GM04504 (cell line): Measurements from ENCODE around the gene ECI1.

Experiments used
- DNase-seq: peaks from one replicate; pipeline ENCODE4 v3.0.0-alpha.2; 2012; ENCODE audit warnings: low read depth

The ECI1 gene

DNA sequence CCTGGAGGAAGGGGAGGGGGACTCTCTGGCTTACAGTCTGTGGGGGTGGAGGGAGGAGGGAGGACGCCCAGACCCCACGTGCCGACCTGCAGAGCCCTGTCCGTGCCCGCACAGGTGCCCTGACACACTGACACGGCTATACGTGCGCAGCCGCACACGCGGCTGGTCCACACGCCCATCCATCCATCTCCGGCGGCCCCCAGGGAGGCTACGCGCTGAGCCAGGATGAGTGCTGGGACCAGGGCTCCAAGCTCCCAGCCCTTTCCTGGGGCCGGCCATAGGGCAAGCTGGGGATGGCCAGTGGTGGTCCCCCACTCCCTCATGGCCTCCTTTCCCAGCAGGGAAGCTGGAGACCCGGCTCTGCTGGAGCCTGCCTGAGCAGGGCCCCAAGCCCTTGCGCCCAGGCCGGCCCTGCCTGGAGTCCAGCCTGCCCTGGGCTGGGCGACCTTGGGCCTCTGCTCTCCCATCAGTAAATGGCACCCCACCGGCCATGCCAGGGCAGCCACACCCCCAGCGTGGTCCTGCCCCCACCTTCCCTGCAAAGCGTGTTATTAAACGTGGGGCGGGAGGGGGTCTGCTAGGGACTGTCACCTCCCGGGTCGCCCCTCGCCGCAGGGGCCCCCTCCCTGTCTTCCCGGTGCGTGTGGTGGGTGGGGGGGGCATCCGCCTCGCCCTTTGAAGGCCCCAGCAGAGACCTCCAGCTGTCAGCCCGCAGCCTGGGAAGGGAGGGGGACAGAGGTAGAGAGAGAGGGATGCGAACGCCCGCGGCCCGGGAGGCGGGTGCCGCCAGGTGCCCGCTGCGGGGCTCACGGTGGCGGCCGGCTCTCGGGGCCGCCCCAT is 55.8 kb downstream of the ECI1 start:
- DNase-seq: no peak

DNA sequence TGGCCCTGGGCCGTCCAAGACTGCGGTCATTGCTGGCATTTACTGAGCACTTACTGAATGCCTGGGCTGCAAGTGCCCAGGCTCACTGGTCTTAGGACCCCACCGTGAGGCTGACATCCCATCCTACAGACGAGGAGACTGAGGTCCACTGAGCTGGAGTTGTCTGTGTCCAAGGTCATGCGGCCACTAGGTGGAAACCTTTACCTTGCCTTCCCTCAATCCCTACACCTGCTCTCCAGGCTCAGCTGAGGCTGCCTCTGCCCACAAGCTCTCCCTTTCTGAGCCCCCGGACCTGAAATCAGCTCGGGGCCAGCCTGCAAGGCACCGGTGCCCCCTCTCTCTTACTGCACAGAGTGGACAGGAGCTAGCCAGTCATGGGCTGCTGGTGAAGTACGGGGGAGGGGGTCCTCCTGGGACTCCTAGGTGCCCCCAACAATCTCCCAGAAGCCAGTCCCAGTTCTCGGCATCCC is 56.5 kb downstream of the ECI1 start:
- no peak for DNase-seq

DNA sequence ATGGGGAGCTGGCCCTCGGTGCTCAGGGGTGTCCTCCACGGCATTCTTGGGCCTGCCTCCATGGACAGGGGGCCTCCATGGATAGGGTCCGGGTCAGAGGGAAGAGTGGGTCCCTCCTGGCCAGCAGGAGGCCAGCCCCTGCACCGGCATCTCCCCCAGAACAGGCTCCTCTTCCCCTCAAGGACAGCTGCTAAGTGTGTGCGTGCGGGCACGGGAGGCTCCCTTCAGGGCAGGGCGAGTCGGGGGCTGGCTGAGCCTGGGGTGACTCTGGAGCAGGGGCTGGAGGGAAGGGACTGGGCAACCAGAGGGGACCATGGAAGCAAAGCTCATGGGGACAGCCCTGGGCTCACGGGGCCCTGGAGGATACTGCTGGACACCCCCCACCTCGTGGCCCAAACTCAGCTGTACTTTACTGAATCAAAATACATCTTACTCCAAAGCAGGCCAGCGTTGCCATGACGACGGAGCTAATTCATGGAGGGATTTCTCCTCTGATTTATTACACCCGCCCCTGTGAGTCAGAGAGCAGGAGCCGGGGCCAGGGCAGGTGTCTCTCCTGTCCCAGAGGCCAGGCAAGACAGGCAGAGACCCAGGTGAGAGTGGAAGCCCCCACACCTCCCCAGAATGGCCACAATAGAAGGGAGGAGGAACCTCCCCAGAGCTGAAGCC is 57.1 kb downstream of the ECI1 start:
- DNase-seq: no peak

DNA sequence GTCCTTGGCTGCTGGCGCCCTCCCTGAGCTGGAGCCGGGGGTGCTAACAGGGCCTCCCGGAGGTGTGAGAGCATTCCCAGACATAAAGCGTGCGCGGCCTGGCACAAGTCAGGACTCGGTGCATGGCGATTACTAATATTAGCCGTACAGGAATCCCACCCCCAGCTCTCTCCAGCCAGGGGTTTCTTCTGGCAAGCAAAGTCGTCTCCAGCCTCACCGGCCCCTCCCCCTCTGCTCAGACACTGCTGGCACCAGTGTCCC is 60.0 kb downstream of the ECI1 start:
- DNase-seq: no peak

DNA sequence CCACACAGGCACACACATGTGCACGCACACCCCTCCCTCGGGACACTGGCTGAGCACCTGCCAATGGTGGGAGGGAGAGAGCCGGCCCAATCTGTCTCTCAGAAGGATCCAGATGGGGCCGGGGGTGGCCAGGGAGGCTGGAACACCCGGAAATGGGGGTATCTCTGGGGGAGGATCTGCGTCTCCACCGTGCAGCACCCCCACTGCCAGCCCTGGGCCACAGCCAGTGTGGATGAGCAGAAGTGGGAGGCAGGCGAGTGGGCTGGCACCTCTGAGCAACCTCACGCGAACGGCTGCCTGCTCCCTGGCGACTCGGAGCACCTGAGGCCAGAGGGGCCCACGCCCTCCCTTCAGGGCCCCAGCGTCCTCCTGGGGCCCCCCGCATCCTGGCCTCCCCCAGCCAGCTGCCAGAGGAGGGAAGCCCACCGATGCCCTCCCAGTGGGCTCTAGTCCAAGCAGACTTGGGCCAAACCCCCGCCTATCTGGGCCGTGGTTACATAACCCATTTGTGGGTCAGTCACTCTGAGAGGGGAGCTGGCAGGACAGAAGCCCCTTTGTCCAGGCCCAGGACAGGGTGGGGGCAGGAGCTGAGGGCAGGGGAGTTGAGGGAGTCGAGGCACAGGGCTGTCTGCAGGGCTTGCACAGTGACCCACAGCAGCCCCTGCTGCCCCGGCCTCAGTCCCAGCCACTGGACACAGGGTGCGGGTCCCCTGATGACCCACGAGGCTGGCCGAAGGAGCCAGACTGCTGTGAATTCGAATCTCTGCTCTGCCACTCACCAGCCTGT is 60.5 kb downstream of the ECI1 start:
- DNase-seq: no peak

DNA sequence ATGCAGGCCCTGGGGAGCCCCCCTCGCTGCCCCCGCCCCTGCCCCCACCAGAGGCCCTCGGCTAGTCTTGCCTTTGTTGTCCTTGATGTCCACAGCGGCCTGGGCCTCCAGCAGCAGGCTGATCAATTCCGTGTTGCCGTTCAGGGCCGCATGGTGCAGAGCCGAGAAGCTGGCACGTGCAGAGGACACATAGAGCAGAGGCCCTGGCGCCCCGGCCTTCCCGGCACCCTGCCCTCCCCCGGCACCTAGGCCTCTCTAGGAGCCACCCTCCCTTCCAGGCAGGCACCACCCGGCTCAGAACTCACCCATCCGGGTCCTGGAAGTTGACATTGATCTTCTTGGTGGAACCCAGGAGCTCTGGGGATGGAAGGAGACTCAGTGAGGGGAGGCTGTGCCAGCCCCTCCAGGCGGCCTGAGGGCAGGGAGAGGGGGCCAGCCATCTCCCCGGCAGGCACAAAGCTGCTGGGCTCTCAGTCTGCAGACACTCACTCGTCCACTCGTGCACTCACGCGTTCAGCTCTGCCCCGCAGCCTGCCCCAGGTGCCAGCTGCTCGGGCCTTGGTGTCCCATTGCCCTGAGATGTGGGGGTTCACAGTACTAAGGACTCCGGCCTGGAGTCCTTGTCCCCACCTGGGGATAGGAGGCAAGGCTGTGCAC is 61.3 kb downstream of the ECI1 start:
- DNase-seq: no peak
